Measurements from ENCODE around the gene IRAK2.

IRAK2 gene

DNA sequence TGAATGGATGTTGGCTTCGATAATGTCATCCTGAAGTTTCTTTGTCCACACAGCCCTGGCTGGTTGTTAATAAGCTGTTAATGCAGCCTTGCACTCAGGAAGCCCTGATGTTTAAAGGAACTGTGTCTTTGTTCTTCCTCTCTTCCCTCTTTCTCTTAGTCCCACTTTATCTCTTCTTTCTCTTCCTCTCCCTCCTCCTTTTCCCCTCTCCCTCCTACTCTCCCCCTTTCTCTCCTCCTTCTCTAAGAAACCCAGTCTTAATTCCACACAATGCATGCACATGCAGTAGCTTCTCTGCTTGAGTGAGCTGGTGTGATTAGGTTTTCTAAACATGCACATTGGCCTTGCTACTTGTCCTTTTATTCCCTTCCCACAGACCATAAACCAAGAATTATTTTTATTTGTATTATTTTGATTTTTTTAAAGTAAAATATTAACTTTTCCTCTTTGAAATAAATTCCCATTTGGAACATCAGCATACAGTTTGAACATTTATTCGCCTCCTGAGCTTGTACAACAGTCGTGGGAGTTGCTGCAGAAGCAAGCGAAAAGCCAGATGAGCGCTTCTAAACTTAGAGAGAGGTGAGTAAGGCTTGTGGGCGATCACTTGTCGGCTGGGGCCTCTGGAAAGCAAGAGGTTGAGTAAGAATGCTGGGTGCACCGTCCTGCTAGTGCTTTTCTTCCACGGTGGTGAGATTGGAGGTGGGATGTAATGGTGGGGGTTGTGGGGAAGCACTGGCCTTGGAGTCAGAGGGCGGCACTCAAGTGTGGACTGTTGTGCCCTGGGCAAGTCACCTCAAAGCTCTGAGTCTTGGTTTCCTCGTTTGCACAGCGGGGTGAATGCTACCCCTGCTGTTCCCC is 120.8 kb downstream of the IRAK2 start:
- no peak for DNase-seq (ENCODE audit: low spot score)

DNA sequence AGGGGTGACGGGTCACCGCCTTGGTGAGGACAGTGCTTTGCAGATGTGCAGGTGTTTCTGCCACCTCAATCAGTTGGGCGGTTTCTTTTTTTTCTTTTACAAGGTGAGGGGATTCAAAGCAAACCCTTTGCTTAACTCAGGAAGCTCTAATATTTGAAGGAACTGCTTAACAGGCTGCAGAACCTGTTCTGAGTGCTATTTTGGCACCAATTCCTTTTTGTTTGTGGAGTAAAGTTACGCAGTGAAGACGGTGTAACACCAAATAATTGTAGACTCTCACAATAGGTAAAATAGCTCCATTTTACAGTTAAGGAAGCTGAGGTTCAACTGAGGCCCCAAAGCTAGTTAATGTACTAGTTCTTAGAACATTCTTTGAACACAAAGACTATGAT is 121.4 kb downstream of the IRAK2 start:
- DNase-seq (ENCODE audit: low spot score), result no peak

DNA sequence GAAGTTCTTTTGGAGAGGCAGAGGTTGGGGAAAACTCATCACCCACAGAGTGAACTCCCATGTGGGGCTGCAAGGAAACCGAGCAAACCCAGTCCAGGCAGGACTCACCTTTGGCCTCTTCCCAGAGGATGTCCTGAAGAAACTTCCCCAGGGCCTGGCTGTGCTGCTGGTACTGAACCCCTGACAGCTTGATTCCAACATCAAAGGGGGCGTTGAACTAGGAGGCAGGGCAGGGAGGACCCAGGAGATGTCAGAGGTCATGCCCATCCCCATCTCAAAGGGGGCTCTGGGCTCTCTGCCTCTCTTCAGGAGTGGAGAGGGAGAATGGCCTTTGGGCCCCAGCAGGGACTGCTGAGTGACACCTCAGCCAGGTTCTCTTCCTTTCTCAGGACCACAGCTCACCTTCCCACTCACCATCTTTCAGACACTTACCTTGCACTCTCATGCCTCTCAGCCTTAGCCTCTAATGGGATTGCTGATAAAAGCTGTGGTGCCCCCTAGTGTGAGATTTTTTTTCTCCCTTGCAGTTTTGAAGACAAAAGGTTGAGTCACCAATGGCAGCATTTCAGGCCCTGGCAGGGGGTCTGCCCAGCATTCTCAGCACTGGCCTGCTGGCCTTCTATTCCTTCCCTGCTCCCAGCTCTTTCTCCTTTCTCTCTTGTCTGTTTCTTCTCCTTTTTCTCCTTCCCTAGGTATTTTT is 122.0 kb downstream of the IRAK2 start:
- no peak for DNase-seq (ENCODE audit: low spot score)

DNA sequence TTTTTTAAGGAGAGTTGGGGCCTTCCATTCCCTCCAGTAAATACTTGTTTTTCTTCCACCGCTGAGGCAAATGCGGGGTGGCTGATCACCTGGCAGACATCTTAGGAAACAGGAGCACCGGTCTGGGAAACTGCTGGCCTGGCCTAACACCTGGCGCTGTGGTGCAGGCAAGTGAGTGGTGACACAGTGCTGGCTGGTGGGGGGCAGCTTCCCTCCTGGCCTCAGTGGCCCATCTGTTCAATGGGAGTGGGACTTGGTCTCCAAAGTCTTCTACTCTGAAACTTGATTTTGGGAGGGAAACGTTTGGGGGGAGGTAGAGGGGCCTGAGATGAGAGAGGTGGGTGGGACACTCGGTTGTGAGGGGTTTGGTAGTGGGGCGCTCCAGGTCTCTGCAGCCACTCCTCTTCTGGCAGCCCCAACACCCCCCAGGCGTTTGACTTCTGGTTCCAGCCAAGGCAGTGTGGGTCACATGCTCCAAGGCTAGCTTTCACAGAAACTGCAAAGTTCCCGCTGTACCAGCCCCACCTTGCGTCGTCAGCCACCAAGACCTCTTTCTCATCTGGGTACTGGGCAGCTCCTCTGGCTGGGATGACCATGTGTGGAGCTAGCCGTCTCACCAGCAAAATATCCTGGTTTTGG is 123.3 kb downstream of the IRAK2 start:
- no peak for DNase-seq (ENCODE audit: low spot score)

DNA sequence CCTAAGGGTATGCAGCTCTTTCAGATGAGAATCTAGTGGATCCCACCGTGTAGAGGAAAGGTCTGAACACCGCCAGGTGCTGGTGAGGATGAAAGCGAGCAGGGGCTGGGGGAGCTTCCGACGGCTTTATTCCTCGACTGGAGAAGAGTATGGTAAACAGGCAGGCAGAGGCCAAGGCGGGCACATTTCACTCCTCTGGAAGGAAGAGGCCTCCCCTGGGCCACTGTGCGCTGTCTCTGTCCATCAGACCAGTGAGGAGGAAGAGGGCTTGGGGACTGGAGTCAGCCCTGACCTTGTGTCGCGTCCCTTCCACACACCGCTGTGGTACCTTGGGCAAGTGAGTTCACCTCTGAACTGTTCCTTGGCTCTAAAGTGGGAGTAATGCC is 123.8 kb downstream of the IRAK2 start:
- DNase-seq (ENCODE audit: low spot score), result no peak

DNA sequence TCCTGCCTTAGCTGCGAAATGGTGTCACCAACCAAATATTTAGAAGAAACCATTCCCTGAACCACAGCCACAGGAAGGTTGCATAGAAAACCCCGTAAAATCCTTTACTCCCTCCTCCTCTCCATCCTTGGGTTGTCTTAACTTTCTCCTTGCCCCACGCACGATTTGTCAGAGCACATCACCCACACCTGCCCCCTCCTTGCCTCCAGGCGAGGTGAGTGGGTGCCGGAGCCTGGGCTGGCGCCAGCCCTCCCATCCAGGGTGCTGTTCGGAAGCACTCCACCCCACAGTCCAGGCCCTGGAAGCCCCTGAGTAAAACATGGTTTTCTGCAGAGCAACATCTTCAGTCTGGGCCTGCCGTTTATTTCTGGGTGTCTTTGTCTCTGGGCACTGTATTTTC is 124.4 kb downstream of the IRAK2 start:
- no peak for DNase-seq (ENCODE audit: low spot score)

DNA sequence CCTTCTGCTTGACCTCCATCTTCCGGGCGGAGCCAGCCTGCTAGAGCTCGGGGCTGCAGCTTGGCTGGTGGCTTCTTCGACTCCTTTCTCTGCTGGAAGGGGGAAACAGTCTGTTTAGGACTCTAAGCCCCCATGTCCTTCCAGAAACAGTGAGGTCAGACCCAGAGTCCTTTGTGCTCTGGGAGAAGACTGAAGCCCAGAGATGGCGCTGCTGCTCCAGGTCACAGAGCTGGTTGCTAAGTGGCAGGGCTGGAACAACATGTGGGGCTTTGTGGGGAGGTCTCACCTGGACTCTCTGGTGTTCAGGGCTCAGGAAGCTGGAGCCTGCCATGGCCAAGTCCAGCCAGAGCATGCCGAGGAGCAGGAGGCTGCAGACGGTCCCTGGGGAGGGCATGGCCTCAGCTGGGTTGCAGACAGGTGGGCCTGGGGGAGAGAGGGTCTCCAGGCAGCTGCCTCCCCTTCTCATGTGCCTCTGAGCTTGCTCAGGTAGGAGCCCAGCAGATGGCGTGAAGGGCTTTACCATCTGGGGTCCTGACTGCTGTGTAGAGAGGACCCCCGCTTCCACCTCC is 125.2 kb downstream of the IRAK2 start:
- no peak for DNase-seq (ENCODE audit: low spot score)

DNA sequence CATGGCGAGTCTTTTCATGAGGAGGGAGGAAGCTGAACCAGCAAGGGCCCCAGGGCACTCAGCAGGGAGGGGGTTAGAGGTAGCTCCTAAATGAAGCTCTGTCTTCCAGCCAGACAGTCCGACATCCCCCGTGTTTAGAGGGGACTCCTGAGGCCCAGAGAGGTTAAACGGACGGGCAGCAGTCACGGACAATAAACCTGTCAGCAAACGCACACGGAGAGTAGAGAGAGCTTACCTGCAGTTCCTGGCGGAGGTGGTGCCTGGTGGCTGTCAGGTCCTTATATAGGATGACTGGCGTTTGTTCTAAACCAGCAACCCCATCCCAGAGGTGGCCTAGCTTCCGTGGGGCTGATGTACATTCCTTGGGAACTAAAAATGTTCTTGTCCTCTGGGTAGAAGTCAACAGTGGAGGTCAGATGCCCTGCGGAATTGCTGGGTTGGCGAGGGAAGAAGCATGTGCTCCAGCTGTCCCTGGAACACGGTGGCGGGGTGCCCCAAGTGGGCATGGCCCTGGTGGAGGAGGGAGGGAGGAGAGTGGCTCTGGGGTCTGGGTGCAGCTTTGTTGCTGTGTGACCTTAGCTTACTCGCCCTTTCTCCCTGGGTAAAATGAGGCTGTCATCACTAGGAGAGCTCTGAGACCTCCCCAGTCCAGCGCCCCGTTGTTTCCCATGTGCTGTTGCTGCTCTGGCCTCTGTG is 125.9 kb downstream of the IRAK2 start:
- DNase-seq (ENCODE audit: low spot score), result no peak

DNA sequence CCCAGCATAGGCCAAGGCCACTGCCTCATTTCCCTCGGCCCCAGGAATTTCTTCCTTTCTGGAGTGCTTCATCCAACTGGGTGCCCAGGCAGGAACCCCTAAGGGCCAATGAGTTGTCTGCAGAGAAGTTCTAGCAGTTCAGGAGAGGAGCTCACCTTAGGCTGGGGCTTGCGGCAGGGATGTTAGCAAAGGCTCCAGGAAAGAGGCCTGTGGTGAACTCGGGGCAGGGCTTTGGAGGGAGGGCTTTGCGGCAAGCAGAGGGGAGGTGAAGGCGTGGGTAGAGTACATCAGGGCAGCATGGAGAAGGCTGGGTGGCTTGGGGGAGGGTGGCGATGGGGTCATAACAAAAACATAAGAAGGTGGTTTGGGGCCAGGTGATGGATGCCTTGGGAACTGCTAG is 126.9 kb downstream of the IRAK2 start:
- no peak for DNase-seq (ENCODE audit: low spot score)

DNA sequence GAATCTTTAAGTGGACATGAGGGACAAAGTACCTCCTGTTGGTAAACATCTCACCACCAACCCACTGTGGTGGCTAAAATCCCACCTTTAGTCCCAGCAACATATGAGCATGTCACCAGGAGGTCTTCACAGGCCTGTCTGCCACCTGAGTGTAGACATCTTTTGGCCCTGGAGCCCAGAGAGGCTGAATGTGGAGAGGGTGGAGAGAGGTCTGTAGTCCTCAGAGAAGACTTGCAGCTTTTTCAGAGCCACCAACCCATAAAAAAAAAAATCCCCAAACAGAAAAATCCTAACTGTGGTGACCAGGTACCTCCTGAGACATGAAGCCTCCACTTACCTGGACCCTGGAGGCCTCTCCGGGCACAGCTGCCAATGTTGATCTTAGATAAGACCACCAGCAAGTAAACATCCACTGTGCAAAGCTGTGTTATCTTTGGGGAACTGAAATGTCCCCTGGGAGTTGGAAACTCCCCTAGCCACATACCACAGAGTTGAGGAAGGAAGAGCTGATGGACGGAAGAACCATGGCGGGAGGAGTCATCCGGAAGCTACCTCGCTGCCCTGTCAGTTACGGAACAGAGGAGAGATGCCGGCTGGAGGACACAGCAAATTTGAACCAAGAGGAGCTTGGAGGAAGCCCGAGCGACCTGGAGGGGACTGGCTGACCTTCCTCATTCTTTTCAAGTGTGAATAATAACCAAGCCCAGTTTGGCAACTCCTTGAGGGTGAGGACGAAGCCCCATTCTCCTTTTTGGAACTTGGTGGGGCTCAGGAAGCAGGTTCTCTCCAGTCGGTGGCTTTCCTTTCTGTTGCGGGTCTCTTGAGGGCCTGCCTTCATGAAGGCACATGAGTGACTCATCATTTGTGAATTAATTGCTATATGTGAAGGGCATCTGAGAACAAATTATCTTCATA is 128.0 kb downstream of the IRAK2 start, which contains the start of gene GHRL:
Gene GHRL, minus strand, starts transcription at position 443 of the 915 bp plus-strand sequence. CDS start 2,767 bp downstream, outside the sequence.
- DNase-seq (ENCODE audit: low spot score), result no peak
